ENCODE data around the gene CFAP100. TPM values are rescaled to one million over a fixed set of nuclear protein-coding genes. Genes with fewer than 3 reads are reported as not detected.

CFAP100 gene
- total RNA-seq, 1 experiment from 2014 or later = not detected

GRCh38 chr3:126377211-126377610 is 17.5 kb upstream of the CFAP100 start:
- no peak for ATAC-seq
- H3K4me2 ChIP-seq (ENCODE audit: low read length) = no peak overlapping the region
- no peak for DNase-seq
- H3K9ac ChIP-seq (ENCODE audit: low read length) = no peak overlapping the region
- H2AFZ ChIP-seq (ENCODE audit: low read length) = no peak overlapping the region
- H3K9me3 ChIP-seq (ENCODE audit: low read length) = no peaks in the 10 kb centered on the region
- POLR2A ChIA-PET (ENCODE audit: unreplicated experiment) = no interaction called here
- no peaks in the 10 kb centered on the region for H4K20me1 ChIP-seq (ENCODE audit: low read length)
- no TSS peak for BruUV-seq (replicated peaks)
- CTCF ChIA-PET = no interaction called here
- no peaks in the 10 kb centered on the region for H3K79me2 ChIP-seq (ENCODE audit: low read length)
- H3K27me3 ChIP-seq (ENCODE audit: low read length) = peaks cover 11% of the 10 kb centered on the region; the same call in 1 of the 2 replicates
- no peaks in the 10 kb centered on the region for H3K36me3 ChIP-seq (ENCODE audit: low read depth, low read length)
- TF ChIP-seq CTCF (conservative IDR thresholded peaks at IDR 0.05; ENCODE audit: low read depth, low read length) (no peak), EZH2phosphoT487 (IDR thresholded peaks at IDR 0.05; ENCODE audit: borderline replicate concordance, low read length) (no peak), EZH2 (IDR thresholded peaks at IDR 0.05; ENCODE audit: low read length, unreplicated experiment) (no peak)
- H3K4me3 ChIP-seq (ENCODE audit: low read length) = no peak overlapping the region
- H3K9me2 ChIP-seq (replicated peaks; ENCODE audit: low read length) = no peaks in the 10 kb centered on the region
- no peaks in the 10 kb centered on the region for H3K4me1 ChIP-seq (ENCODE audit: insufficient read depth, low read length)
- no peak overlapping the region for H3K27ac ChIP-seq (ENCODE audit: low read length)
- no peaks in the 10 kb centered on the region for H3F3A ChIP-seq (ENCODE audit: low read length, unreplicated experiment)
- intact Hi-C loops (cut with micrococcal nuclease) = no loop called here

DNA sequence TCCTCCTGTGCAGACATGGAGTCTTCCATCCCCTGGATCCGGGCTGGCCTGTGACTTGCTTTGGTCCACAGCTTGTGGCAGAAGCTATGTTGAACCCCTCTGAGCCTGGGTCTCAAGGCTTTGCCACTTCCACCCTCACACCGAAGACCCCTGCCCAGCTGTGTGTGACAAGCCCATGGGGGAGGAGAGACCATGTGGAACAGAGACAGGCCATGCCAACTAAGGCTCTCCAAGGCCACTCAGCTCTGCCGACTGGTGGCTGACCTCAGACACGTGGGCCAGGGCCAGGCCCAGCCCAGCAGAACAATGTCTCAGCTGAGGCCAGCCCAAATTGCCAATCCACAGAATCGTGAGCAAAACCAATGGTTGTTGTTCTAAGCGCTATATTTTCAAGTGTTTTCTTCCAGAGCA is 16.4 kb upstream of the CFAP100 start:
- Histone ChIP-seq H3K36me3 (ENCODE audit: low read depth, low read length) (no peaks in the 10 kb centered on the region), H3K79me2 (ENCODE audit: low read length) (no peaks in the 10 kb centered on the region), H3K9ac (ENCODE audit: low read length) (no peak overlapping the region), H3K4me2 (ENCODE audit: low read length) (no peak overlapping the region), H2AFZ (ENCODE audit: low read length) (no peak overlapping the region), H3K9me3 (ENCODE audit: low read length) (no peaks in the 10 kb centered on the region), H3F3A (ENCODE audit: low read length, unreplicated experiment) (no peaks in the 10 kb centered on the region), H4K20me1 (ENCODE audit: low read length) (no peaks in the 10 kb centered on the region), H3K4me1 (ENCODE audit: insufficient read depth, low read length) (no peaks in the 10 kb centered on the region), H3K9me2 (replicated peaks; ENCODE audit: low read length) (no peaks in the 10 kb centered on the region), H3K27me3 (ENCODE audit: low read length) (peaks cover 11% of the 10 kb centered on the region; the same call in 1 of the 2 replicates), H3K27ac (ENCODE audit: low read length) (no peak overlapping the region), H3K4me3 (ENCODE audit: low read length) (no peak overlapping the region)
- ChIA-PET CTCF (no interaction called here), POLR2A (ENCODE audit: unreplicated experiment) (no interaction called here)
- no TSS peak for BruUV-seq (replicated peaks)
- DNase-seq (no peak), ATAC-seq (no peak)
- intact Hi-C loops (cut with micrococcal nuclease) = no loop called here
- no peak for TF ChIP-seq EZH2 (IDR thresholded peaks at IDR 0.05; ENCODE audit: low read length, unreplicated experiment)
- TF ChIP-seq CTCF (conservative IDR thresholded peaks at IDR 0.05; ENCODE audit: low read depth, low read length) = no peak
- no peak for TF ChIP-seq EZH2phosphoT487 (IDR thresholded peaks at IDR 0.05; ENCODE audit: borderline replicate concordance, low read length)

GRCh38 chr3:126380011-126380768 is 14.5 kb upstream of the CFAP100 start:
- no peaks in the 10 kb centered on the region for H3F3A ChIP-seq (ENCODE audit: low read length, unreplicated experiment)
- H3K9ac ChIP-seq (ENCODE audit: low read length) = no peak overlapping the region
- TF ChIP-seq CTCF (conservative IDR thresholded peaks at IDR 0.05; ENCODE audit: low read depth, low read length) = no peak
- H3K4me1 ChIP-seq (ENCODE audit: insufficient read depth, low read length) = no peaks in the 10 kb centered on the region
- CTCF ChIA-PET = no interaction called here
- H3K27me3 ChIP-seq (ENCODE audit: low read length) = peaks cover 11% of the 10 kb centered on the region; the same call in 1 of the 2 replicates
- ATAC-seq (no peak), DNase-seq (no peak)
- no peaks in the 10 kb centered on the region for H3K9me2 ChIP-seq (replicated peaks; ENCODE audit: low read length)
- H3K9me3 ChIP-seq (ENCODE audit: low read length) = no peaks in the 10 kb centered on the region
- H3K4me2 ChIP-seq (ENCODE audit: low read length) = no peak overlapping the region
- H3K4me3 ChIP-seq (ENCODE audit: low read length) = no peak overlapping the region
- H3K27ac ChIP-seq (ENCODE audit: low read length) = no peak overlapping the region
- POLR2A ChIA-PET (ENCODE audit: unreplicated experiment) = no interaction called here
- no TSS peak for BruUV-seq (replicated peaks)
- H3K79me2 ChIP-seq (ENCODE audit: low read length) = no peaks in the 10 kb centered on the region
- intact Hi-C loops (cut with micrococcal nuclease) = no loop called here
- H3K36me3 ChIP-seq (ENCODE audit: low read depth, low read length) = no peaks in the 10 kb centered on the region
- no peak overlapping the region for H2AFZ ChIP-seq (ENCODE audit: low read length)
- no peaks in the 10 kb centered on the region for H4K20me1 ChIP-seq (ENCODE audit: low read length)

All from PC-3 (cell line).